Transverse colon (tissue), 4 donors: ENCODE results near the gene CRKL. TPM values are rescaled to one million over a fixed set of nuclear protein-coding genes. Genes with fewer than 3 reads are reported as not detected.
"Not testable (repeated sequence)": the region's sequence is repeated elsewhere in the genome, so short reads cannot be mapped to it uniquely, and the experiment has no call there.

Experiments
- DNase-seq: peaks from one replicate; pipeline ENCODE4 v3.0.0-alpha.2; 2019
- H3K27ac ChIP-seq, 4 donors: fragments of 200-600 bp; sonication (generic); 2 replicates each; pipeline ENCODE4 v1.5.1; 2016 to 2018; ENCODE audit warnings: inconsistent platforms in 4 of 4
- H3K27me3 ChIP-seq: fragments of 200-600 bp; sonication (generic); 2 replicates; pipeline ENCODE4 v1.5.1; 2017; ENCODE audit warnings: inconsistent platforms
- H3K36me3 ChIP-seq, 4 donors: fragments of 200-600 bp; sonication (generic); 2 replicates each; pipeline ENCODE4 v1.5.1; 2017 to 2019; ENCODE audit warnings: inconsistent platforms in 4 of 4
- H3K4me1 ChIP-seq, 4 donors: fragments of 200-600 bp; sonication (generic); 2 replicates each; pipeline ENCODE4 v1.5.1; 2017 to 2020; ENCODE audit warnings: inconsistent platforms in 4 of 4
- H3K4me3 ChIP-seq, 4 donors: fragments of 200-600 bp; sonication (generic); 1 replicate in 1 of 4; 2 replicates in 3 of 4; pipeline versions ENCODE4 v1.5.1 to v1.6.1; 2017 to 2019; ENCODE audit warnings: inconsistent platforms in 4 of 4
- H3K9me3 ChIP-seq, 2 donors: fragments of 200-600 bp; sonication (generic); 2 replicates each; pipeline ENCODE4 v1.5.1; 2017 to 2019; ENCODE audit warnings: inconsistent platforms in 2 of 2
- EP300 ChIP-seq: sonication (generic); formaldehyde crosslinking; IDR thresholded peaks from one replicate; pipeline ENCODE4 v1.6.1; 2017; ENCODE audit warnings: antibody characterized with exemption, low read depth
- POLR2A ChIP-seq: fragments of 450-650 bp; IDR thresholded peaks from one replicate; pipeline ENCODE4 v1.6.1; 2016; ENCODE audit warnings: antibody characterized with exemption, mild to moderate bottlenecking, moderate library complexity
- POLR2AphosphoS5 ChIP-seq, 3 donors: sonication (generic); formaldehyde crosslinking; IDR thresholded peaks; one replicate each; pipeline ENCODE4 v1.6.1; 2016; ENCODE audit warnings: antibody characterized with exemption in 3 of 3
- WGBS, 2 donors: methylation state at CpG; one replicate each; pipeline ENCODE4 v1.1.5; 2018; ENCODE audit warnings: low coverage in 1 of 2; 5-methylcytosine and 5-hydroxymethylcytosine counted together
- in situ Hi-C, 4 donors: fragments of 200-750 bp; cut with MboI; loops; one replicate each; pipeline versions ENCODE4 v1.15.0 to v1.15.1; 2017; ENCODE audit warnings: low sequenced_read_pairs in 3 of 4, low pct_ligation_motif_present in 1 of 4, low pct_unique_long_range_greater_than_20kb in 1 of 4
- intact Hi-C: fragments of 100-400 bp; cut with DNase I; formaldehyde crosslinking; loops from one replicate; pipeline ENCODE4 v1.15.1; 2023; ENCODE audit warnings: low total_unique reads
- total RNA-seq, 4 donors: library from RNA; depleted of rRNA; stranded (reverse); fragments of >200 nt; gene quantifications; one replicate each; pipeline ENCODE4 v1.1.0, GENCODE V29; 2016
- TF ChIP-seq, protein P1 (sequence below), 5 experiments: fragments of 200-600 bp in 3 of 5; fragments of 450-650 bp in 2 of 5; sonication (generic) in 3 of 5; IDR thresholded peaks; 1 replicate in 2 of 5; 2 replicates in 3 of 5; pipeline ENCODE4 v1.5.1; 2016 to 2017; ENCODE audit warnings: antibody characterized with exemption in 5 of 5, inconsistent platforms in 3 of 5, mild to moderate bottlenecking in 2 of 5, moderate library complexity in 1 of 5

Gene CRKL
- total RNA-seq, 4 donors from 2014 or later, result 37.0 to 56.7 (median 48.6) TPM

- Histone ChIP-seq H3K27ac (peak overlapping the region; percentile 84 to 94 (median 91)), H3K36me3 (no peaks in the 10 kb centered on the region), H3K4me3 (no peak overlapping the region), H3K4me1 (peaks cover 10 to 46% (median 44%) of the 10 kb centered on the region in 4 donors), H3K27me3 (peaks cover 14% of the 10 kb centered on the region), H3K9me3 (no peaks in the 10 kb centered on the region)
- 72% methylated on average over 19 of the region's 19 CpGs; no CpG with 5 or more reads in 1 of the 2 donors for whole genome bisulfite sequencing, 2 donors
- intact Hi-C loops, result no loop called here
- in situ Hi-C loops, result loop anchor here in 1 of 4 donors (25.0 kb wide), 1 partner anchor 95 kb away; no protein-coding TSS in a partner anchor
- DNase-seq, result no peak
- no peak for TF ChIP-seq POLR2A
Measured at GRCh38 chr22:20967697-20968211, 50.5 kb downstream of the CRKL start.

DNA sequence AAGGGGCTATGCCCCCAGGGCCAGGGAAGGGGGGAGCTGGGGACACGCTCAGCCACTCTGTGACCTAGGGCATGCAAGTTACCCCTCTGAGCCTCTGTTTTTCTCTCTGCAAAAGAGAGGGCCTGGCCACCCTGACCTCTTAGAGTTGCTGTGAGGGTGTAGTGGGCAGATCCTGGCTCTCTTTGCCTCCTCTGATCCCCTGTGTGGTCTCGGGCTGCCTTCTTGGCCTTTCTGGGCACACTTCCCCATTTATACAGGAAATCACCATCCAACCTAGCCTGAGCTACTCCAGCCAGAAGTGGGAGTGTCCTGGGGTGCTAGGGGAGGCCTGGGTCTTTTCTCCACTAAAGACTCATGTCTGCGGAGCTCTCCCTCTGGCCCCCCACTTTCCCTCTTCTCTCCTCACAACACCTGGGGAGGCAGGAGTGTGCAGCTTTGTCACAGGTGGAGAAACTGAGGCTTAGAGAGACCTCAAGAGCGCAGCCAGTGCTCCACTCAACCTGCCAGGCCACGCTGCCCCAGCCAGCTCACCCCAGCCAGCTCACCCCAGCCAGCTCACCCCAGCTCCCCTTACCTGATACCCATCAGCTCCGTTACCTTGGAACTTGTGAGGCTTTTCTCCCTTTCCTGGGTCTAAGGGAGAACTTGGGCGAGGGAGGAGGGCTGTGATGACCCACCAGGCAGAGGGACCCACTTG lies 51.2 kb downstream of the CRKL start:
- no peaks in the 10 kb centered on the region for H3K9me3 ChIP-seq
- peak overlapping the region in 2 of 4 donors; percentile 18 to 54 for H3K27ac ChIP-seq
- no peaks in the 10 kb centered on the region for H3K36me3 ChIP-seq
- H3K4me3 ChIP-seq, result no peak overlapping the region
- WGBS, 2 donors, result 60 to 89% methylated on average over 1 to 7 of the region's 7 CpGs
- intact Hi-C loops, result no loop called here
- H3K27me3 ChIP-seq, result peaks cover 14% of the 10 kb centered on the region
- TF ChIP-seq, protein P1, sequence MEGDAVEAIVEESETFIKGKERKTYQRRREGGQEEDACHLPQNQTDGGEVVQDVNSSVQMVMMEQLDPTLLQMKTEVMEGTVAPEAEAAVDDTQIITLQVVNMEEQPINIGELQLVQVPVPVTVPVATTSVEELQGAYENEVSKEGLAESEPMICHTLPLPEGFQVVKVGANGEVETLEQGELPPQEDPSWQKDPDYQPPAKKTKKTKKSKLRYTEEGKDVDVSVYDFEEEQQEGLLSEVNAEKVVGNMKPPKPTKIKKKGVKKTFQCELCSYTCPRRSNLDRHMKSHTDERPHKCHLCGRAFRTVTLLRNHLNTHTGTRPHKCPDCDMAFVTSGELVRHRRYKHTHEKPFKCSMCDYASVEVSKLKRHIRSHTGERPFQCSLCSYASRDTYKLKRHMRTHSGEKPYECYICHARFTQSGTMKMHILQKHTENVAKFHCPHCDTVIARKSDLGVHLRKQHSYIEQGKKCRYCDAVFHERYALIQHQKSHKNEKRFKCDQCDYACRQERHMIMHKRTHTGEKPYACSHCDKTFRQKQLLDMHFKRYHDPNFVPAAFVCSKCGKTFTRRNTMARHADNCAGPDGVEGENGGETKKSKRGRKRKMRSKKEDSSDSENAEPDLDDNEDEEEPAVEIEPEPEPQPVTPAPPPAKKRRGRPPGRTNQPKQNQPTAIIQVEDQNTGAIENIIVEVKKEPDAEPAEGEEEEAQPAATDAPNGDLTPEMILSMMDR (IDR thresholded peaks at IDR 0.05), result no peak
- no peak for TF ChIP-seq POLR2AphosphoS5 (IDR thresholded peaks at IDR 0.05)
- no peak for TF ChIP-seq EP300
- no peak for TF ChIP-seq POLR2A
- H3K4me1 ChIP-seq, result peaks cover 10 to 46% (median 43%) of the 10 kb centered on the region in 4 donors
- DNase-seq, result no peak
- in situ Hi-C loops, result loop anchor here in 1 of 4 donors (25.0 kb wide), 1 partner anchor 94 kb away; no protein-coding TSS in a partner anchor

DNA sequence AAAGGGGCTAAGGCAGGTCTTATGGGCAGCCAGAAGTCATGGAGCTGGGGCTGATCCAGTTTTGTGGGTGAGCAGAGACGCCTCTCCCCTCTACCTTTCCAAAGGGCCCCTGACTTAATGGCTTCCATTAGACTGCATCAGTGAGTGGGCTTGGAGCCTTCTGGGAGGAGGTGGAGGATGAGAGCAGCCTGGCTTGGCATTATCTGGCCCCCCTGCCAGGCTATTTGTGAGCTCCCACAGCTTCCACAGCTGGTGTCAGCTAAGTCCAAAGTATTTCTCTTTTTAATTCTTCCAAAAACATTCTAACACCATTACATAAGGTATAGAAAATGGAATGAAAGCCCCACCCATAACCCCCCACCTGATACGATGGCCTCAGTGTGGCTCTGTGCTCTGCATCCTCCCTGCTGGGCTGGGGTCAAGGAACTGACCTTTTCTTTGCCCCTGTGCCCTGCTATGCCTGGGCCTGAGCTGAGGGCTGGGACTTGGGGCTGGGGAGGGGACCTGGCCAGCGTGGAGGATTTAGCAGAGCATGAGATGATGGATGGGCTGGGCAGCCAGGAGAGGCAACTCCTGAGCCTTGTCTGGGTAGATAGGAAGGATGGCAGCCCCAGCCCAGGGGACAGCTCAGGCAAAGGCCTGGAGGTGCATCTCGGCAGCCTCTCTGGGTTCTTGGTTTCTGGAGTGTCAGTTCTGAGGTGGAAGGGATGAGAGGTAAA lies 53.9 kb downstream of the CRKL start:
- intact Hi-C loops, result no loop called here
- H3K27me3 ChIP-seq, result no peaks in the 10 kb centered on the region
- H3K36me3 ChIP-seq, result no peaks in the 10 kb centered on the region
- TF ChIP-seq POLR2A, result no peak
- H3K4me1 ChIP-seq, result peaks cover 6 to 24% (median 20%) of the 10 kb centered on the region in 4 donors
- H3K9me3 ChIP-seq, result no peaks in the 10 kb centered on the region
- in situ Hi-C loops, result loop anchor here in 1 of 4 donors (25.0 kb wide), 1 partner anchor 91 kb away; no protein-coding TSS in a partner anchor
- no peak overlapping the region for H3K4me3 ChIP-seq
- 67% methylated on average over 4 of the region's 4 CpGs; no CpG with 5 or more reads in 1 of the 2 donors for WGBS, 2 donors
- H3K27ac ChIP-seq, result no peak overlapping the region
- no peak for DNase-seq

DNA sequence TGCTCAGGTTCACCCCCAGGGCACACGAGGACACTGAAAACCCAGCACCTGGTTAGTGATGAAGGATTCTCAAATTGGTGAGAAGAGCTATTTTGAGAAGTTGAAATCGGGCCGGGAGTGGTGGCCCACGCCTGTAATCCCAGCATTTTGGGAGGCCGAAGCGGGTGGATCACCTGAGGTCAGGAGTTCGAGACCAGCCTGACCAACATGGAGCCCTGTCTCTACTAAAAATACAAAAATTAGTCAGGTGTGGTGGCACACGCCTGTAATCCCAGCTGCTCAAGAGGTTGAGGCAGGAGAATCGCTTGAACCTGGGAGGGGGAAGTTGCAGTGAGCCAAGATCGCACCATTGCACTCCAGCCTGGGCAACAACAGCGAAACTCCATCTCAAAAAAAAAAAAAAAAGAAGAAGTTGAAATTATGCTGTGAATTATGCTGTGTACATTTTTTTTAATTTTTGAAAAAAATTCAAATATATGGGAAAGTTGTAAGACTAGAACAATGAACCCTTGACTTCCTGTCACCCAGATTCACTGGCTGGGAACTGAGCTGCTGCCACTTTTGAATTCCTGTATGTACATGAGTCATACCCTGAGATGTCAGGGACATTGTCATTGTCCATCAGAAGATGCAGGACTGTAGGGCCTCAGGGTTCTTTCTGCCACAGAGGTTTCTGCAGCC lies 54.9 kb downstream of the CRKL start:
- H3K36me3 ChIP-seq, DNase-seq, H3K9me3 ChIP-seq, intact Hi-C loops, H3K27me3 ChIP-seq, H3K27ac ChIP-seq, H3K4me3 ChIP-seq: not testable (repeated sequence)
- H3K4me1 ChIP-seq, result peaks cover 0 to 14% (median 10%) of the 10 kb centered on the region in 4 donors
- in situ Hi-C loops, result loop anchor here in 1 of 4 donors (25.0 kb wide), 1 partner anchor 90 kb away; no protein-coding TSS in a partner anchor
- WGBS, 2 donors, result 76 to 89% methylated on average over 3 to 11 of the region's 11 CpGs

- Histone ChIP-seq H3K4me3 (no peak overlapping the region), H3K9me3 (no peaks in the 10 kb centered on the region), H3K27me3 (no peaks in the 10 kb centered on the region), H3K36me3 (no peaks in the 10 kb centered on the region), H3K27ac (no peak overlapping the region), H3K4me1 (peaks cover 0 to 7% (median 3%) of the 10 kb centered on the region in 4 donors)
- TF ChIP-seq, protein P1 (IDR thresholded peaks at IDR 0.05), result no peak
- TF ChIP-seq POLR2AphosphoS5 (IDR thresholded peaks at IDR 0.05), result no peak
- no peak for DNase-seq
- 75 to 83% methylated on average over 7 to 20 of the region's 21 CpGs for WGBS, 2 donors
- in situ Hi-C loops (loop anchor here in 1 of 4 donors (25.0 kb wide), 1 partner anchor 89 kb away; no protein-coding TSS in a partner anchor), intact Hi-C loops (no loop called here)
Measured at GRCh38 chr22:20972933-20973577, 55.8 kb downstream of the CRKL start.
